HG03565 (cell line): ENCODE measurements around the gene KRTAP9-1.
"Not testable (repeated sequence)": the region's sequence is repeated elsewhere in the genome, so short reads cannot be mapped to it uniquely, and the experiment has no call there.

Source experiments
- ATAC-seq: cut with Tn5 transposase; IDR thresholded peaks from one replicate; pipeline ENCODE4 v1.9.1; 2021; ENCODE audit warnings: mild to moderate bottlenecking, moderate library complexity; ENCODE audit not compliant: unreplicated experiment

Gene KRTAP9-1, protein sequence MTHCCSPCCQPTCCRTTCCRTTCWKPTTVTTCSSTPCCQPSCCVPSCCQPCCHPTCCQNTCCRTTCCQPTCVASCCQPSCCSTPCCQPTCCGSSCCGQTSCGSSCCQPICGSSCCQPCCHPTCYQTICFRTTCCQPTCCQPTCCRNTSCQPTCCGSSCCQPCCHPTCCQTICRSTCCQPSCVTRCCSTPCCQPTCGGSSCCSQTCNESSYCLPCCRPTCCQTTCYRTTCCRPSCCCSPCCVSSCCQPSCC

DNA sequence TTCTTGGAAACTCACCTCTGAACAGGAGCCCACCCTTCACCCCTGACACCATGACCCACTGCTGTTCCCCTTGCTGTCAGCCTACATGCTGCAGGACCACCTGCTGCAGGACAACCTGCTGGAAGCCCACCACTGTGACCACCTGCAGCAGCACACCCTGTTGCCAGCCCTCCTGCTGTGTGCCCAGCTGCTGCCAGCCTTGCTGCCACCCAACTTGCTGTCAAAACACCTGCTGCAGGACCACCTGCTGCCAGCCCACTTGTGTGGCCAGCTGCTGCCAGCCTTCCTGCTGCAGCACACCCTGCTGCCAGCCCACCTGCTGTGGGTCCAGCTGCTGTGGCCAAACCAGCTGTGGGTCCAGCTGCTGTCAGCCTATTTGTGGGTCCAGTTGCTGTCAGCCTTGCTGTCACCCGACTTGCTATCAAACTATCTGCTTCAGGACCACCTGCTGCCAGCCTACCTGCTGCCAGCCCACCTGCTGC lies at the start of gene KRTAP9-1:
TSS of gene KRTAP9-1 (plus strand) at position 51 of the 482 bp plus-strand sequence. CDS start at position 51, 0 bp downstream.
- ATAC-seq: not testable (repeated sequence)

DNA sequence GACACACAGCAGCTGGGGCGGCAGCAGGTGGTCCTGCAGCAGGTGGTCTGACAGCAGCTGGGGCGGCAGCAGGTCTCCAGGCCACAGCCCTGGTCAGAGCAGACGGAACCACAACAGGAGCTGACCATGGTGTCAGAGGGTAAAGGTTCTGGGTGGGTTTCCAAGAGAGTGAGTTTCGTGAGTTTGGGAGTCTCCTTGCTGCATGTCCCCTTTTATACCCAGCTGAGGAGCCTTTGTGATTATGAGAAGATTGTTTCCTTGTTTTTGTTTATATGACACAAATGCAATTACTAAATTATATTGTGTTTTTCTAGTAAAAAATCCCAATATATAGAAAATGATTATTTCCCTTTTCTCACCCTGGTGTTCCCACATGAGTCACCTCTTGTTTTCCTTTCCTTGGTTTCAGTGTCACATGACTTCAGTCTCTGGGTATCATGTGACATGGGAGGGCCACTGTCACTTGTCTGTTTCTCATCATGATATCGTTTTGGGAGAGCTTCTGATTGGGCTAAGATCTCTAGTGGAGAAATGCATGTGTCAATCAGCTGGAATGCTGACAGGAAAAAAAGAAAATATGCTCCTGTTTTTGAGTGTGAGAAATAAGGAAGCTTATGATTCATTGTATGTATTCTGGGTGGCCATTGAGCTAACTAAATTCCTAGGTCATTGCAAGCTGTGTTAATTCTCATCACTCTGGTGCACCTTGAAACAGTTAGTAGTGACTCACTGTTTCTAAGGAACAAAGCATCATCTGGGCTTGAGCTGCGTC lies 49.1 kb upstream of the KRTAP9-1 start, which contains the start of gene KRTAP4-6:
TSS of gene KRTAP4-6 (minus strand) at position 185 of the 772 bp plus-strand sequence. CDS start at position 128, 57 bp downstream.
- no peak for ATAC-seq

DNA sequence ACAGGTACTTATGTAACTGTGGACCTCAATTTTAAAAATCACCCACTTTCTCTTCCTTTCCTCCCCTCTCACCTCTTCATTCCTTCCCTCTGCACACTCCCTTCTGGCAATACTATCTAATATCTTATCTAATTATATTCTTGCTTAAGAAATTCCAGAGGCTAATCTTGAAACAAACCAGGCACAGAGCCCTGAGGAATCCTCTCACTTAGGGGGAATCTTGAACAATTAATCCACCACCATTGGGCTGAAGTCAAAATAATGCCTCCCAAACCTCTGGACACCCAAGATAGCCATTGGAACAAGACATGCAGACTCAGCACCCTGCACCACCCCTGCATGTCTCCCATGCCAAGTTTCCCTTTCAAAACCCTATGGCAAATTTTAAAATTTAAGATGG lies 48.3 kb upstream of the KRTAP9-1 start:
- no peak for ATAC-seq

DNA sequence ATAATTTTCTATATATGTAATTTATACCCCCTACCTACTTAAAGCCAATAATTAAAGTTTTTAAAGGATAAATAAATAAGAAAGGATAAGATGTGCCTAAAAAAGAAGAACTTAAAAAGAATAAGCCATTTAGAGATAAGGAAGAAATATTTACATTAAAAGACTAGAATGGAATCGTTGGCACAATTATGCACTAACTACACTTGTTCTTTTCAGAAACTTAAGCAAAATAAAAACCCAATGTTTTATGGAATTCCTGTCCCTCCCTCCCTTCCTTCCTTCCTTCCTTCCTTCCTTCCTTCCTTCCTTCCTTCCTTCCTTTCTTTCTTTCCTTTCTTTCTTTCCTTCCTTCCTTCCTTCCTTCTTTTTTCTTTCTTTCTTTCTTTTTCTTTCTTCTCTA lies 44.8 kb upstream of the KRTAP9-1 start:
- no peak for ATAC-seq

DNA sequence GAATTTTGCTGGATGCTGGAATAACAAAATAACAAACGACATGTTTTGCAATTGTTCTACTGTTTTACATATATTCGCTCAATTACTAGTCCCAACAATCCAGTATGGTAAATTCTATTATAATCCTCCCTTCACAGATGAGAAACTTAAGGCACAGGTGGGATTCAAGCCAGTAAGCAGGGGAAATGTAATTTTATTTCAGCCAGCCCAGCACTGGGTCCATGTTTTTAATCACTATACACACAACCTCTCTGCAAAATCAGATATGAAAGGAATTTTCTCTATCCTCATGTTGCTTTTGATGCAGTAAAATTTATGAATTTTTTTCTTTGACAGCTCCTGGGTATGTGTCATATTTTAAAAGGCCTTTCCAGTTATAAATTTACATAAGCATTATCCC lies 44.4 kb upstream of the KRTAP9-1 start:
- ATAC-seq: no peak

DNA sequence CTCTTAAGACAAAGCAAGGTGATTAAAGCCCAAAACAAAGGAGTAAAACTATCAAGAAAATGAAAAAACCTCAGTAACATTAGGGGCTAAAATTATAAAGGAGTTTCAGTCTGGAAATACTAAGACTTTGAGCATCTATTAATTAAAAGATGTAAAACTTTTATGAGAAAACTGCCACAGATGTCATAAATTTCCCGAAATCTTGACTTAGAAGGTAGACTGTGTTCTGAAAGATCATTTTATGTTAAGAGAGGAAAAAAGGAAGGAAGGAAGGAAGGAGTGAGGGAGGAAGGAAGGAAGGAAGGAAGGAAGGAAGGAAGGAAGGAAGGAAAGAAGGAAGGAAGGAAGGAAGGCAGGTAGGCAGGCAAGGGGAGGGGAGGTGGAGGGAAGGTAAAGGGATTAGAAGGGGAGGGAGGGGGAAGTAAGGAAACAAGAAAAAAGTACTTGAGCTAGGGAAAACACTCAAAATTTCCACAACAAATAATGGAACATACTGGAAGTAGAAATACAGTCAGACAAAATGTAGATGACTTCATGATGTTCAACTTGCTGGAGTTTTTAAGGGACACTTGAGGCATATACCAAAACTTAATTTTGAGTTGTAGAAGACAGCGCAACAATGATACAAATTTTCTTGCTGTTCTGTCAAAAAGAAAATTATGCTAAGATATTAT lies 42.0 kb upstream of the KRTAP9-1 start:
- no peak for ATAC-seq

DNA sequence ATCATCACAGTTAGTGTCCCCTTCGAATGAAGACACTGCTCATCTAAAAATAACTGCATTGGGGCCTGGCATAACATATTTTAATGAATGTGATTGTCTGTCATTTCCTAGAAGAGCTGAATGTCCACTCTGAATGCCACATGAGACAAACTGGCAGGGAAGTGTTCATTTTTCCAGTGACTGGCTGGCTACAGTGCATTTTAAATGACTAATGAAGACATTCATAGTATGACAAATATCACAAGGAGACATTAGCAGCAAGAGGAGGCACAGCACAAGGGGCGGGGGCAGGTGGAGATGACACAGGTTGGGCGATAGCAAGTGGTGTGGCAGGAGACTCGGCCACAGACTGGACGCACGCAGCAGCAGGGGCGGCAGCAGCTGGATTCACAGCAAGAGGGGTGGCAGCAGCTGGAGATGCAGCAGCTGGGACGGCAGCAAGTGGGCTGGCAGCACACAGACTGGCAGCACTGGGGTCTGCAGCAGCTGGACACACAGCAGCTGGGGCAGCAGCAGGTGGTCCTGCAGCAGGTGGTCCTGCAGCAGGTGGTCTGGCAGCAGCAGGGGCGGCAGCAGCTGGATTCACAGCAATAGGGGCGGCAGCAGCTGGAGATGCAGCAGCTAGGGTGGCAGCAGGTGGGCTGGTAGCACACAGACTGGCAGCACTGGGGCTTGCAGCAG lies 40.6 kb upstream of the KRTAP9-1 start:
- ATAC-seq: not testable (repeated sequence)

DNA sequence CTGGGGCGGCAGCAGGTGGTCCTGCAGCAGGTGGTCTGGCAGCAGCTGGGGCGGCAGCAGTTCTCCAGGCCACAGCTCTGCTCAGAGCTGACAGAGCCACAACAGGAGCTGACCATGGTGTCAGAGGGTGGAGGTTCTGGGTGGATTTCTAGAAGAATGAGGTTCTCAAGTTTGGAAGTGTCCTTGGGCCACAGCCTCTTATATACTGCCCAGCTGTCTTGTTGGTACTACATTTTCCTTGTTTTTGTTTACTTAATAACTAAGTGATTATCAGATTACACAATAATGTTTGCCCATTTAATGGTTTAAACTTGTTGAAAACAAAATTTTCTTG lies 40.1 kb upstream of the KRTAP9-1 start, which contains the start of gene KRTAP4-5:
TSS of gene KRTAP4-5 (minus strand) at position 174 of the 334 bp plus-strand sequence. CDS start at position 116, 58 bp downstream.
- ATAC-seq: no peak

DNA sequence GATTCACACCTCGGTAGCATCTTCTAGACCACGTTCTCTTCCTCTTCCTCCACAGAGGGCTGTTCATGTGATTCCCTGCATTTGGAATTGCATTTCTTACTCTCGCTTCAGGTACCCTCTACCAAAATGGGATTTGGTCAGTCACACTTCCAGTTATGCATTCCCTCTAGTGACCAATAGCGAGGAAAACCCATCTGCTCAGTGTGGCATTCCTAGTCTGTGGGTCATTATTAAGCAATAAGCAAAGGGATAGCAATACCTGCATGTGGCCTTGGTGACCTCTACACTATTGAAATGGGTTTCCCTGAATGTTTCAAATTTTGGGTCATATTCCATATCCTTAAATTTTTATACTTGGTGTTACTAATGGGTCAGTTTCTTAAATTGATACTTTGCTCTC lies 39.7 kb upstream of the KRTAP9-1 start:
- no peak for ATAC-seq

DNA sequence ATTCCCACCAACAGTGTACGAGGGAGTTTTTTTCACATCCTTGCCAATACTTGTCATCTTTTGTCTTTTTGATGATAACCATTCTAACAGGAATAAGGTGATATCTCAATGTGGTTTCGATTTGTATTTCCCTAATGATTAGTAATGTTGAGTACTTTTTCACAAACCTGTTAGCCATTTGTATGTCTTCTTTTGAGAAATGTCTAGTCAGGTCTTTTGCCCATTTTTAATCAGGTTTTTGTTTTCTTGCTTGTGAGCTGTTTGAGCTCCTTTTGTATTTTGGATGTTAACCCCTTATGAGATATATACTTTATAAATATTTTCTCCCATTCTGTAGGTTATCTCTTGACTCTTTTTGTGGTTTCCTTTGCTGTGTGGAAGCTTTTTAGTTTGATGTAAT lies 38.2 kb upstream of the KRTAP9-1 start:
- no peak for ATAC-seq

DNA sequence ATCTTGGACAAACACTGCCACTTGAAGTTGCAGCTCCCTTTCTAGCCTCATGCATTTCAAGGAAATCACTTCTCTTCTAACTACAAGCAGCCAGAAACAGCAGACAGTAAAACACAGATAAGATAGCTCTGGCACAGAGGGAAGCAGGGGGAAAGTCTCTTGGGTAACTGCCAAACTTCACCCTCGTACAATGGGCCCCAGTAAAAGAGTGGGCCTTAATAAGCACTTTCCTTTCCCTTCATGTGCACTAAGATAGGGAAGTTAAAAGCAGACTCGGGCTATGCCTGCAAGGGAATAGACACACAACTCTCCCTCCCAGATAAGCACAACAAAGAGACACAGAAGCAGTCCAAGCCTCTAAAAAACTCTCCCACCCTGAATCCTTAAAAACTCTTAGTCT lies 35.8 kb upstream of the KRTAP9-1 start:
- no peak for ATAC-seq

DNA sequence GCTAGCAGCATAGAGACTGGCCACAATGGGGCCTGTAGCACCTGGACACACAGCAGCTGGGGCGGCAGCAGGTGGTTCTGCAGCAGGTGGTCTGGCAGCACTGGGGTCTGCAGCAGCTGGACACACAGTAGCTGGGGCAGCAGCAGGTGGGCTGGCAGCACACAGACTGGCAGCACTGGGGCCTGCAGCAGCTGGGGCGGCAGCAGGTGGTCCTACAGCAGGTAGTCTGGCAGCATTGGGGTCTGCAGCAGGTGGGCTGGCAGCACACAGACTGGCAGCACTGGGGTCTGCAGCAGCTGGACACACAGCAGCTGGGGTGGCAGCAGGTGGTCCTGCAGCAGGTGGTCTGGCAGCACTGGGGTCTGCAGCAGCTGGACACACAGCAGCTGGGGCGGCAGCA lies 29.5 kb upstream of the KRTAP9-1 start:
- ATAC-seq: not testable (repeated sequence)

DNA sequence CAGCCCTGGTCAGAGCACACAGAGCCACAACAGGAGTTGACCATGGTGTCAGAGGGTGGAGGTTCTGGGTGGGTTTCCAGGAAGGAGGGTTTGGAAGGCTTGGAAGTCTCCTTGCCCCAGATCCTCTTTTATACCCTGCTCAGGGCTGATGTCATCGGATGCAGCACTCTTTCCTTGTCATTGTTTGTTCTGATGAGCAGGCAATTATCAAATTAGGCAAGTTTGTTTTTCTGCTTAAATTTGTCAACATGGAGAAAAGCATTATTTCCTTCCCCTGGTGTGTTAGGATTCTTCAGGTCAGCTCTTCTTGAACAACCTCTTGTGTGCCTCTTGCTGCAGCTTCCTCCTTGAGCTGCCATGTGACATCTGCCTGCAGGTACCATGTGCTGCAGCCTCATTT lies 29.0 kb upstream of the KRTAP9-1 start, which contains the start of gene KRTAP4-4:
TSS of gene KRTAP4-4 (minus strand) at position 101 of the 400 bp plus-strand sequence. CDS start at position 44, 57 bp downstream.
- ATAC-seq: no peak

DNA sequence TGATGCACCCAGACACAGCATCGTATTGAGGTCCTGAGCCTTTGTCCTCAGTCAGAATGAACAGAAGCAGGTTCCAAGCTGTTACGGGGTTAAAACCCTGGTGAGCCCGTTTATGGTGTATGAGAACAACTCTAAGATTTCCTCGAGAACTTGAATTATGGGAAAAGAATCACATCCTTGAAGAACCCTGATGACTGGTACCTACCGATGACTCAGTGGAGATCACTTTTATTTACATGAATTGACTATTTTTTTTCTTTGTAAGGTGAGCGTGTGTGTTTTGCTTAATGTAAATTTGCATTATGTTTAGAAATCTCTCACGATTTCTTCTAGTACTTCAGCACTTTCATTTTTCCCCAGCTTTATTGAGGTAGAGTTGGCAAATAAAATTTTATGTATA lies 25.9 kb upstream of the KRTAP9-1 start:
- ATAC-seq: no peak

DNA sequence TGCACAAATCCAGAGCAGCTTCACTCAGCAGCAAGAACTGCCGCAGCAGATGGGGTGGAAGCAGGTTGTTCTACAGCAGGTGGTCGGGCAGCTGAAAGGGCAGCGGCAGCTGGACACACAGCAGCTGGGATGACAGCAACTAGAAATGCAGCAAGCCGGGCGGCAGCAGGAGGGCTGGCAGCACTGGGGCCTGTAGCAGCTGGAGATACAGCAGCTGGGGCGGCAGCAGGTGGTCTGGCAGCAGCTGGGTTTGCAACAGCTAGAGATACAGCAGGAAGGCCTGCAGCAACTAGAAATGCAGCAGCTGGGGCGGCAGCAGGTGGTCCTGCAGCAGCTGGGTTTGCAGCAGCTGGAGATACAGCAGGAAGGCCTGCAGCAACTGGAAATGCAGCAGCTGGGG lies 22.1 kb upstream of the KRTAP9-1 start:
- no peak for ATAC-seq

DNA sequence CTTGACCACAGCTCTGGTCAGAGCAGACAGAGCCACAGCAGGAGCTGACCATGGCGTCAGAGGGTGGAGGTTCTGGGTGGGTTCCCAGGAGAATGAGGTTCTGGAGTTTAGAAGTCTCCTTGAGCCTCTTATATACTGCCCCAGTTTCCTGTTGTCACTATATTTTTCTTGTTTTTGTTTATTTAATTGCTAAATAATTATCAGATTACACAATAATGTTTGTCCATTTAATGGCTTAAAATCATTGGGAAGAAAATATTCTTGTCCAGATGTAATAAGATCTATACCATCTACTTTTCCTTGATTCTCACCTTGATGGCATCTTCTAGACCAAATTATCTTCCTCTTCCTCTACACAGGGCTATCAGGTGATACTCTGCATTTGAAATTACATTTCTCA lies 21.6 kb upstream of the KRTAP9-1 start, which contains the start of gene KRTAP4-3:
TSS of gene KRTAP4-3 (minus strand) at position 101 of the 400 bp plus-strand sequence. CDS start at position 52, 49 bp downstream.
- no peak for ATAC-seq

DNA sequence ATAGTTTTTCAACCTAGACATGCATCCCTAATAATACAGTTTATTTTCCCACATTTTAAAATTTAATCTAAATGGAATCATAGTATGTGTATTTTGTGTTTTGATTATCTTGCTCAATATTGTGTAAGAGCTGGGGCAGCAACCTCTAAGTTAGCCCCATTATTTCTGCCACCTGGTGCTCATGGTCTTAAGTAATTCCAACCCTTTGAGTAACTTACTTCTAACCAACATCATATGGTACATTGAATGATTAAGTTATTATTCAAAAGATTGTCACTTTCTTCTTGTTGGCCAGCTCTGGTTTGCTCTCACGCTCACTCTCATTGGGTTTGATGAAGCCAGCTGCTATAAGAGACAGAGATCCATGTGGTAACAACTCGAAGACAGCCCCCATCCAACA lies 17.8 kb upstream of the KRTAP9-1 start:
- no peak for ATAC-seq

DNA sequence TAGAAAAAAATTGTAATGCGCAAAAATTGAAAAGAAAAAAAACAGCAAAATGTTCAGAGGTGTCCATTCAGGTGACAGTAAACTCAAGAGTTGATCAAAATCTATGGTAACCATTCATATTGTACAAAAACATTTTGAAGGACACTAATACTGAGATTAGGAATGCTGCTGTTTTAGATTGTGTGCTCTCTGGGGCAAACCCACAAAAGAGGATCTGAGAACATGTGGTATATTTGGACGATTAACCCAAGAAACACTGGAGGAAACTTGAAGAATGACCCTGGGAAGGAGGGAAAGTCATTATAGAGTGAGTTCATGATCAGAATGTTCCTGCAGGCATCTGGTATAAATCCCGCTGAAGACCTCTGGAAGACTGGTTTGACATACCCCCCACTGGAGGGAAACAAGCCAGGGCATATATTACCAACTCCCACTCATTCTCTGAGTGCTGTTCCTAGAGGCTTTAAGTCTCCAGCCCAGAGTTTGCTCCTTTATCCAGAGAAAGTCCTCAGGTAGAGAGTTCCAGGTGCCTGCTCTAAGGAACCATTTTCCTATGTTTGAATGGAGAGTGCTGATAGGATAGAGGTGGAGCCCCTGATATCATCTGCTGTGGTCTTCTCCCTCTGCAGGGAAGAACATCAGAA lies 12.8 kb upstream of the KRTAP9-1 start:
- ATAC-seq: no peak

DNA sequence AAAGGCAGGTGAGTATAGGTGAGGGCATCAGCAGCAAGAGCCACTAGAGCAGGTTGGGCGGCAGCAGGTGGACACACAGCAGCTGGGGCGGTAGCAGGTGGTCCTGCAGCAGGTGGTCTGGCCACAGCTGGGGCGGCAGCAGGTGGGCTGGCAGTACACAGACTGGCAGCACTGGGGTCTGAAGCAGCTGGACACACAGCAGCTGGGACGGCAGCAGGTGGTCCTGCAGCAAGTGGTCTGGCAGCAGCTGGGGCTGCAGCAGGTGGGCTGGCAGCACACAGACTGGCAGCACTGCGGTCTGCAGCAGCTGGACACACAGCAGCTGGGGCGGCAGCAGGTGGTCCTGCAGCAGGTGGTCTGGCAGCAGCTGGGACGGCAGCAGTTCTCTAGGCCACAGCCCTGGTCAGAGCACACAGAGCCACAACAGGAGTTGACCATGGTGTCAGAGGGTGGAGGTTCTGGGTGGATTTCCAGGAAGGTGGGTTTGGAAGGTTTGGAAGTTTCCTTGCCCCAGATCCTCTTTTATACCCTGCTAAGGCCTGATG lies 11.9 kb upstream of the KRTAP9-1 start, which contains the start of gene KRTAP4-2:
TSS of gene KRTAP4-2 (minus strand) at position 495 of the 545 bp plus-strand sequence. CDS start at position 438, 57 bp downstream.
- no peak for ATAC-seq

DNA sequence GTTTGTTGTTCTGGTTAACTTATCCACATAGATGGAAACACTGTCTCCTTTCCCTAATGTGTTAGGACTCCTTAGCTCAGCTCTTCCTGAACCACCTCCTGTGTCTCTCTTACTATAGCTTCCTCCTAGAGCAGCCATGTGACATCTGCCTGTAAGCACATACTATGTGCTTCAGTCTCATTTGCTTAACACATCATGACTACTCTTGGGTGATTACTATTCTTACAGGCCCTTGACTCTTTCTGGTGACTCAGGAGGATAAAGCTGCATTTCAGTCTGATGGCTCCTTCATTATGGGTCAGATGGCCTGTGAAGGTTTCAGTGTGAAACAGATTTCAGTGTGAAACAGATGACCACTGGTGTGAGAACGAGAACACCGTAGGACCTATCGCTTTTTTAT lies 11.3 kb upstream of the KRTAP9-1 start:
- ATAC-seq: no peak
